Nephron progenitor cell (in vitro differentiated cells): ENCODE data around the gene LRBA.

Source experiments
- DNase-seq: peaks from one replicate; pipeline ENCODE4 v3.0.0; 2021
- H3K27ac Mint-ChIP-seq: 2 replicates; pipeline ENCODE4 v1.8.0; 2021; ENCODE audit warnings: mild to moderate bottlenecking, moderate library complexity, mixed read lengths
- H3K27me3 Mint-ChIP-seq: 2 replicates; pipeline ENCODE4 v1.8.0; 2021; ENCODE audit warnings: mild to moderate bottlenecking, low read depth, mixed read lengths; ENCODE audit not compliant: poor library complexity
- H3K36me3 Mint-ChIP-seq: 2 replicates; pipeline ENCODE4 v1.8.0; 2021; ENCODE audit warnings: low read depth, mixed read lengths
- H3K4me1 Mint-ChIP-seq: 2 replicates; pipeline ENCODE4 v1.8.0; 2021; ENCODE audit warnings: mixed read lengths
- H3K4me3 Mint-ChIP-seq: 2 replicates; pipeline ENCODE4 v1.8.0; 2021; ENCODE audit warnings: mild to moderate bottlenecking, moderate library complexity, mixed read lengths
- H3K9me3 Mint-ChIP-seq: 2 replicates; pipeline ENCODE4 v1.8.0; 2021; ENCODE audit warnings: mild to moderate bottlenecking, moderate library complexity, mixed read lengths
- CTCF ChIP-seq: fragments of 200-600 bp; sonication (generic); IDR thresholded peaks from 2 replicates; pipeline ENCODE4 v1.5.0; 2021; ENCODE audit warnings: antibody characterized with exemption

LRBA gene

GRCh38 chr4:150888625-150889024 is 126.5 kb downstream of the LRBA start:
- H3K4me1 Mint-ChIP-seq, result peaks cover 18% of the 10 kb centered on the region
- peaks cover 16% of the 10 kb centered on the region for H3K36me3 Mint-ChIP-seq
- no peak overlapping the region for H3K27ac Mint-ChIP-seq
- H3K4me3 Mint-ChIP-seq, result no peak overlapping the region
- no peak for TF ChIP-seq CTCF
- no peaks in the 10 kb centered on the region for H3K27me3 Mint-ChIP-seq
- H3K9me3 Mint-ChIP-seq, result no peaks in the 10 kb centered on the region
- no peak for DNase-seq

GRCh38 chr4:150888217-150888616 is 126.9 kb downstream of the LRBA start:
- Mint-ChIP-seq H3K27ac (no peak overlapping the region), H3K36me3 (peaks cover 16% of the 10 kb centered on the region), H3K4me1 (peaks cover 18% of the 10 kb centered on the region), H3K4me3 (no peak overlapping the region), H3K27me3 (no peaks in the 10 kb centered on the region), H3K9me3 (no peaks in the 10 kb centered on the region)
- no peak for TF ChIP-seq CTCF
- no peak for DNase-seq

GRCh38 chr4:150886597-150886996 is 128.5 kb downstream of the LRBA start:
- Mint-ChIP-seq H3K36me3 (peaks cover 13% of the 10 kb centered on the region), H3K27me3 (no peaks in the 10 kb centered on the region), H3K4me3 (no peak overlapping the region), H3K4me1 (peaks cover 8% of the 10 kb centered on the region), H3K27ac (no peak overlapping the region), H3K9me3 (no peaks in the 10 kb centered on the region)
- TF ChIP-seq CTCF, result no peak
- DNase-seq, result no peak

GRCh38 chr4:150884625-150885024 is 130.5 kb downstream of the LRBA start:
- Mint-ChIP-seq H3K4me3 (no peak overlapping the region), H3K36me3 (peaks cover 32% of the 10 kb centered on the region), H3K4me1 (no peaks in the 10 kb centered on the region), H3K27ac (no peak overlapping the region), H3K27me3 (no peaks in the 10 kb centered on the region), H3K9me3 (peaks cover 18% of the 10 kb centered on the region)
- TF ChIP-seq CTCF, result no peak
- no peak for DNase-seq

- peaks cover 60% of the 10 kb centered on the region for H3K36me3 Mint-ChIP-seq
- peaks cover 13% of the 10 kb centered on the region for H3K4me1 Mint-ChIP-seq
- peaks cover 52% of the 10 kb centered on the region for H3K9me3 Mint-ChIP-seq
- TF ChIP-seq CTCF, result no peak
- H3K27me3 Mint-ChIP-seq, result no peaks in the 10 kb centered on the region
- H3K27ac Mint-ChIP-seq, result no peak overlapping the region
- no peak overlapping the region for H3K4me3 Mint-ChIP-seq
- no peak for DNase-seq
These were observed 139.7 kb downstream of the LRBA start for GRCh38 chr4:150875367-150875766.

GRCh38 chr4:150874338-150875226 is 140.5 kb downstream of the LRBA start:
- Mint-ChIP-seq H3K36me3 (peaks cover 52% of the 10 kb centered on the region), H3K4me1 (peaks cover 13% of the 10 kb centered on the region), H3K9me3 (peaks cover 44% of the 10 kb centered on the region), H3K4me3 (no peak overlapping the region), H3K27me3 (no peaks in the 10 kb centered on the region), H3K27ac (peak overlapping the region; percentile 71)
- no peak for TF ChIP-seq CTCF
- no peak for DNase-seq
